Activated CD4-positive, alpha-beta T cell treated with anti-CD3 and anti-CD28 coated beads, Interleukin-2, amount 50 U/mL, for 1 hour (primary cell): ENCODE data around the gene SPPL3.
A peak's percentile ranks its signal among the peaks of the same experiment; 100 is the strongest.
"Not testable (repeated sequence)": the region's sequence is repeated elsewhere in the genome, so short reads cannot be mapped to it uniquely, and the experiment has no call there.

Experiments
- DNase-seq: peaks from one replicate; pipeline ENCODE4 v3.0.0-alpha.2; 2020

SPPL3 gene

DNA sequence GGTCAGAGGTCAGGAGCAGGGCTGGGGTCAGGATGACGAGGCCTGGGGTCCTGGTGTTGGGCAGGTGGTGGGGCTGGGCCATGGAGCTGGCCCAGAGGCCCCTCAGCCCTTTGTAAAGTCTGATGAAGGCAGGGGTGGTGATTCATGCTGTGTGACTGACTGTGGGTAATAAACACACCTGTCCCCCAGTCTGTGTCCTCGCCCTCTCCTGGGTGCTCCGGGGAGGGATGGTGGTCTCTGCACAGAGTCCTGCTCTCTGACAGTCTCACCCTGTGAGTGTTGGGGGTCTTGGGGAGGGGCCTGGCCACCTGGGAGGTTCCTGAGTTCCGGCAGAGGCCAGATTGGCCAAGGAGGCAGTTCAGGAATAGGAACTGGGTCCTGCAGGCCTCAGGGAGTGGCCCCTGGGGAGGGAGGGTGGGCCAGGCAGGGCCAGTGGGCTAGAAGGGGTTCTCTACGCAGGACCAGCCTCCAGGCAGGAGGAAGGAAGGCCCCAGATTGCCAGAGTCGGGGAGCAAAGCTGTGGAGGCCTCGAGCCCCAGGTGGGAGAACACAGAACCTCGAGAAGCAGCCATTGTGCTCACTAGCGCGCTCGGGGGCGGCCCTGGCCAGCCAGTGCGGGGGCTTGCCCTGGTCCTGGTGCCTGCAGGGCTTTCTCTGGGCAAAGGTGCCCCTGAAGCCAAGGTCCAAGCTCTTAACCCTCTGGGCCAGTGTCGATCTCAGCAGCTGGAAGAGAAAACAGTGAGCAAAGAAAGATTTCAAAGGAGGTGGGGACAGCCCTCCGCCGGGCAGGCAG is 164.1 kb downstream of the SPPL3 start:
- no peak for DNase-seq

DNA sequence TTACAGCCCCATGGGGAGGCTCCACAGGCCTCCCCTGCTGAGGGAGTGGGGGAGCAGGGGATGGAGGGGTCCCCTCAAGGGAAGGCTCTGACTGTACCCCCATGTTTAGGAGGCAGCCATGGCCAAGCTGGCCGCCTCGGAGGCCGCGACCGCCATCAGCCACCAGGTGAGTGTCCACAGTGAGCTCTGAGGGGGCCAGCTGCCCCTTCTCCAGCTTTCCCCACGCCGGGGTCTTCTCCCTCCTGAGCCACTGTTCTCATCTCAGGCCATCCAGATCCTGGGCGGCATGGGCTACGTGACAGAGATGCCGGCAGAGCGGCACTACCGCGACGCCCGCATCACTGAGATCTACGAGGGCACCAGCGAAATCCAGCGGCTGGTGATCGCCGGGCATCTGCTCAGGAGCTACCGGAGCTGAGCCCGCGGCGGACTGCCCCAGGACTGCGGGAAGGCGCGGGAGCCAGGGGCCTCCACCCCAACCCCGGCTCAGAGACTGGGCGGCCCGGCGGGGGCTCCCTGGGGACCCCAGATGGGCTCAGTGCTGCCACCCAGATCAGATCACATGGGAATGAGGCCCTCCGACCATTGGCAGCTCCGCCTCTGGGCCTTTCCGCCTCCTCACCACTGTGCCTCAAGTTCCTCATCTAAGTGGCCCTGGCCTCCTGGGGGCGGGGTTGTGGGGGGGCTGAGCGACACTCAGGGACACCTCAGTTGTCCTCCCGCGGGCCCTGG is 165.0 kb downstream of the SPPL3 start:
- no peak for DNase-seq

DNA sequence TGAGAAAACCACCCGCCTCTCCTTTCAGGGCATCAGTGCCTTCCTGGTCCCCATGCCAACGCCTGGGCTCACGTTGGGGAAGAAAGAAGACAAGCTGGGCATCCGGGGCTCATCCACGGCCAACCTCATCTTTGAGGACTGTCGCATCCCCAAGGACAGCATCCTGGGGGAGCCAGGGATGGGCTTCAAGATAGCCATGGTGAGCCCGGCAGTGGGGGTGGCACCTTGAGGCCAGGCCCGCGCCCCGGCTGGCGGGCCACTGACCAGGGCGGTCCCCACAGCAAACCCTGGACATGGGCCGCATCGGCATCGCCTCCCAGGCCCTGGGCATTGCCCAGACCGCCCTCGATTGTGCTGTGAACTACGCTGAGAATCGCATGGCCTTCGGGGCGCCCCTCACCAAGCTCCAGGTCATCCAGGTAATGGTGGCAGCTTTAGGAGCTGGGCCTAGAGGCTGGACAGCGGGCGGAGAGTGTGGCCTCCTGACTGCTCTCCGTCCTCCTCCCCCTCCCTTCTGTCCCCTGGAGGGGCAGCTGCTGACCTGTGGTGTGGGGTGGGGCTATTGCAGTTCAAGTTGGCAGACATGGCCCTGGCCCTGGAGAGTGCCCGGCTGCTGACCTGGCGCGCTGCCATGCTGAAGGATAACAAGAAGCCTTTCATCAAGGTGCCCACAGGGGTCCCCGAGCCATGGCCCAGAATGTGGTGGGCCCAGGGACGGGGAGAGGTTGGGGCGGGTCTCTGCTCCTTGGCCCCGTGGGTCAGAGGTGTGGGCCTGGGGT is 165.7 kb downstream of the SPPL3 start:
- no peak for DNase-seq

DNA sequence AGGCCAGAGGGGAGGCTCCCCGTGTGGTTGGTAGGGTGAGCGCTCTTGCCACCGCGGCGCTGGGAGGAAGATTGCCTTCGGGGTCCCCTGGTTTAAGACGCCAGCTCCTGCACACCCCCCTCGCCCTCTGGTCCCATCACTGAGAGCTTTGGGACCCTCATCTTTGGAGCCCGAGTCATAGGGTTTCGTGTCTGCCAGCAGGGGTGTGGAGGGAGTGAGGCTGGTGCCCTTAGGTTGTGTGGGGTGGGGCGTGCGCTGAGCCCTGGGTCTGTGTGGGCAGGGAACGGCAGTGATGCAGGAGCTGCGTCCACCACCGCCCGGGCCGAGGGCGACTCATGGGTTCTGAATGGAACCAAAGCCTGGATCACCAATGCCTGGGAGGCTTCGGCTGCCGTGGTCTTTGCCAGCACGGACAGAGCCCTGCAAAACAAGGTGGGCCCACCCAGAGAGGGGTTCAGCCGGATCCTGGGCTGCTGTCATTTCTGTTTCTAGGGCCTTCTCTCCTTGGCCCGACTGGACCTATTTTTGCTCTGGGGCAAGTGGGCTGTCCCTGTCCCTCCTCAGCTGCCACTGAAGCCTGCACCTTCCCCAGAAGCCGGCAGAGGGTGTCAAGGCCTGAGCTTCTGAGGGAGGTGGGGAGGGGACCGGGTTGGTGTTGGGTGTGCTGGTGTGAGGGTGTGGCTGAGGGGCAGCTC is 166.5 kb downstream of the SPPL3 start:
- DNase-seq, result no peak

- no peak for DNase-seq
Observed at GRCh38 chr12:120736404-120737331, 167.5 kb downstream of the SPPL3 start.

GRCh38 chr12:120735181-120735580 is 169.0 kb downstream of the SPPL3 start:
- no peak for DNase-seq

DNA sequence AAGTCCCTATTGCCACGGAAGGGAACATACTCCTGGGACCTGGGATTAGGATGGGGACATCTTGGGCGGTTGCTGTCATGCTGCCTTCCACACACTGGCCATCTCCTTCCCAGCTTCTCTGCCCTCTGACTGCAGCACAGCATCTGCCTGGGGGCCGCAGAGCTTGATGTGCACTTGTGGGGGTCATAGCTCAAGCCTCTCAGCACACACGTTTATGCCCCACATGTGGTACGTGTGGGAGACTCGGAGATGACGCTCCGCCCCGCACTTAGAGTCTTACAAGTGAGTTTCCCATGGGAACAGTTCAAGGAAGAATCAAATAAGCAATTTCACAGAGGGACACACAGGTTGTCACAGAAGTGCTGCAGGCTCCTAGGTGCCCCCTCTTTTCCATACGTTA is 169.9 kb downstream of the SPPL3 start:
- no peak for DNase-seq

DNA sequence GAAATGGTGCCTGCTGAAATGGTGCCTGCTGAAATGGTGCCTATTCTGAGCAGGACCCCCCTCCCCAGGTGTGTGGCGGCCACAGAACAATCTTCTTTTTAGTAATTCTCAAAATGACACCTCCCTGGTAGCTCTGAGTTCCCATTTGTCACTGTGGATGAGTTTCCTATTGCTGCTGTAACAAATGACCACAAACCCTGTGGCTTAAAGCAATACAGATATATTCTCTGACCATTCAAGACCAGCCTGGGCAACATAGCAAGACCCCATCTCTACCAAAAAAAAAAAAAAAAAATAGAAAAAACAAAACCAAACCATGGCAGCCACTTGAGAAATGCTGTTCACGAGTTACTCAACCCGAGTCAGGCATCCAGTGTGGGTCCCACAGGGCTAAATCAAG is 170.6 kb downstream of the SPPL3 start:
- no peak for DNase-seq

DNA sequence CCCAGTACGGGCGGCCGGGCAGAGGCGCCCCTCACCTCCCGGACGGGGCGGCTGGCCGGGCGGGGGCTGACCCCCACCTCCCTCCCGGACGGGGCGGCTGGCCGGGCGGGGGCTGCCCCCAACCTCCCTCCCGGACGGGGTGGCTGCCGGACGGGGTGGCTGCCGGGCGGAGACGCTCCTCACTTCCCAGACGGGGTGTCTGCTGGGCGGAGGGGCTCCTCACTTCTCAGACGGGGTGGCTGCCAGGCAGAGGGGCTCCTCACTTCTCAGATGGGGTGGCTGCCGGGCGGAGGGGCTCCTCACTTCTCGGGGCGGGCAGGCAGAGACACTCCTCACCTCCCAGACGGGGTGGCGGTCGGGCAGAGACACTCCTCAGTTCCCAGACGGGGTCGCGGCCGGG is 172.0 kb downstream of the SPPL3 start:
- DNase-seq, result not testable (repeated sequence)

- DNase-seq, result no peak
Observed at GRCh38 chr12:120726961-120727360, 177.2 kb downstream of the SPPL3 start.

DNA sequence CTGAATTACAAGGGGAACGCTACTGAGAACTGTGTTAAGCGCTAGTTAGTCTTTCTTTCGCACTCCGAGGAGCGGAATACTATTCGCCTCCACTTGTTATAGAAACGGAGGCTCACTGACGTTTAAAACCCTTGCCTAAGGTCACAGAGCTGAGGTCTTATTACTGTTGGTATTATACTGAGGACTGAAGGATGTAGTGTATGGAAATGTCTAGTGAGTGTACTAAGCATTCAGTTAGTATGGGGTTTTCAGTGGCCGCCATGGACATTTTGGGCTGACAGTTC is 177.7 kb downstream of the SPPL3 start:
- no peak for DNase-seq

GRCh38 chr12:120725659-120726509 is 178.3 kb downstream of the SPPL3 start, which contains the start of gene ACADS:
Gene ACADS, plus strand, starts transcription at chr12:120725826. Its CDS starts 60 bp downstream, at chr12:120725886.
- peak; percentile 88 for DNase-seq

DNA sequence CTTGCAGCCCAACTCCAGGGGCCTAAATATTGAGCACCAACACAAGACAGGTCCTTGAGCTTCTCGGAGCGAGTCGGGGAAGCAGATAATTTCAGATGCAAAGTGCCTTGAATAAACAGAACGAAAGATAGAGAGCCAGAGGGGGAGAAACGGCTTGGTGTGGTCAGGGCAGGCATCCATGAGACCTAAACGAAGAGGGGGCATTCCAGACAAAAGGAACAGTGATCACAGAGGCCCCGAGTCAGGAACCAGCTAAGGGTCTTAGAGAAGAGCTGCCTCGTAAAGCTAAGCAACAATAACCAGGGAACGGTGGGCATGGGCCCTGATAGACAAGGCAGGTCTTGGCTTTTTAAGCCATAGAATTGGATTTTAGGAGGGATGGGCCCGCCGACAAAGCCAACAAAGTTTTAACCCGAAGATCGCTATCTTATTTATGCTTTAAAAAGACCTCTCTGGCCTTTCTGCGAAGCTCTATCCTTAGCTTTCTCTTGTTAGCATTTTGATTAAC is 179.0 kb downstream of the SPPL3 start:
- DNase-seq, result no peak

- no peak for DNase-seq
Observed at GRCh38 chr12:120724720-120725119, 179.4 kb downstream of the SPPL3 start.

GRCh38 chr12:120722784-120723183 is 181.4 kb downstream of the SPPL3 start:
- DNase-seq, result no peak

- DNase-seq, result no peak
Observed at GRCh38 chr12:120721866-120722265, 182.3 kb downstream of the SPPL3 start.

DNA sequence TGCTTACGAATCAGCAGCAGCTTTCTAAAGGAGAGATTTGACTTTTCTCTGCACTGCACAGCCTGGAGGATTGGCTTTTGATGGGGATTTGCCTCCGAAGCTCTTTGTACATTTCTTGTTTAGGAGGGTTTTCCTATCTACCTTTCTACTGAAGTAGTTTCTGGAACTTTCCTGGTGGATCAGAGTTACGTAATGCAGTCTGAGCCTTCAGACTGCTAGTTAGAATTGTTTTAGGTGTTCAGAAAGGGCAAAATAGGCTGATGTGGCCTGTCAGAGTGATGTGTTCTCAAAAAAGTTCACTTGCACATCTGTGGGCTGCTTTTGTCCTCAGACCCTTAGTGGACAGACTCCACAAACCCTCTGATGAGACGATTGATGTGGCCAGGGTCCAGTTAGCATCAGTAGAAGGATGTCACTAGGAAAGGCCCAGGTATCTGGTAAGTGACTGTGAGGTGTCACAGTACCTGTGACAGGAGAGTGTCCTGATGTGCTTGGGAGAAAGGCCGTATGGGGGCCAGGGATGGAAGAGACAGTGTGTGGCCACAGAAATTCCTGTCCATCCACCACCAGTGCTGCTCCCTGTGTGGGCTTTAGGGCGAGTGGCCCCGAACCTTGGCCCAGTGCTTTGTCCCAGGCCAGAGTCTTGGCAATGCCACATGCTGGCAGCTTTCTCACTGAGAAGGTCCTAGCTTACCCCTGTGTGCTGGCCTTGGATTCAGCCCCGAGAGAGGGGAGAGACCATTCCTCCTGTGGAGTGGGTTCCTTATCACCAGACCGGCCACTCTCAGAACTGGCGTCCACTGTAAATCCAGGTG is 183.0 kb downstream of the SPPL3 start:
- no peak for DNase-seq

DNA sequence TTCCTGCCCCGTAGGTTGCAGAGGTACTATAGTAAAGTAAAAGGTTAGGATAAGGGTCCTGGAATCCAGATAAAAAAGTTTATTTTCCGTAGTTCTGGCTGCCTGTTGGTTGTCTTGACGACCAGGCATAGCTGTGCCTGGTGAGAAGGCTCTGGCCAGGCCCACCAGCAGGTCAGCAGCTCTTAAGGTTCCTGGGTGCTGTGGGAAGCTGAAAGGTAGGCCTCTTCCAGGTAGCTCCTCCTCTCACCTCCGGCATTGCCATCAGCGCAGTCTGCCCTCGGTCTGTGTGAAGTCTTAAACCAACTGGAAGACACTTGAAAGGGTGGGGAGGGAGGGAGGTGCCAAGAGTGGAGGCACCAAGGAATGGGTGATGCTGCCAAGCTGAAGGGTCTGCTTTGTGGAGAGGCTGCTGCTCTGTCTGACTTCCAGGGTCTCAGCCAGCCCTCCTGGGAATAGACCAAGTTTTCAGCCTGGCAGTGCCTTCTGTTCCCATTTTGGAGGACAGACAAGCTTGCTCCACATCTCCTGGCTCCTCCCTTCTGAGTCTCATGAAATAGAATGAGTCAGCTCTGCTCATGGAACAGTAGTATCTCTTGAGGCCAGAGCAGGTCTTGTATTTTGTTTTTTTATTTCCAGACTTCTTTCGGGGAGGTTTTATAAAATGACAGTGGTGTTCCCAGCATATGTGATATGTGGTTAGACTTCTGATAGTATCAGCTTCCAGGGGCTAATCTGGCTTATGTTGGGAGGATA is 183.7 kb downstream of the SPPL3 start:
- no peak for DNase-seq
